GM10266 (cell line): ENCODE data around the gene CALN1.

ENCODE experiments used
- DNase-seq: peaks from one replicate; pipeline ENCODE4 v3.0.0; 2012; ENCODE audit errors: extremely low spot score
- TF ChIP-seq, protein P1 (sequence below): IDR thresholded peaks from 2 replicates; pipeline ENCODE4 v1.5.1; 2012; ENCODE audit warnings: mild to moderate bottlenecking, low read depth; ENCODE audit not compliant: control insufficient read depth, insufficient read depth; ENCODE audit errors: missing control alignments

CALN1 gene

DNA sequence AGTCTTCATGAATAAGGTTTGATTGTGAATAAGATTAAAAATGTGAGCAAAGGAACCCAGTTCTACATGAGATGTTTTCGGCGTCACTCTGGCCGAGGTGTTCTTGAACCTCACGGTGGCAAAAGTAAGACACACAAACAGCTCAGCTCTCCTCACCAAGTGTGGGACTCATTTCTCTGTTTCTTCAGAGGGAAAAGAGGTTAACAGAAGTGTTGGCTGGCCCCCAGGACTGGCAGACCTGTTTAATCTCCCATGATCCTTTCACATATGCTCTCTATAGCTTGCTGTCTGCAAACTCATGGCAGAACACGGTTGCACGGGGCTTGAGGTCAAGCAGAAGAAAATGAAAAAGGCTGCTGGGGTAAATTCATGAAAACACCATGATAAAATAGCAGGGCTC is 394.4 kb downstream of the CALN1 start:
- TF ChIP-seq, protein P1, sequence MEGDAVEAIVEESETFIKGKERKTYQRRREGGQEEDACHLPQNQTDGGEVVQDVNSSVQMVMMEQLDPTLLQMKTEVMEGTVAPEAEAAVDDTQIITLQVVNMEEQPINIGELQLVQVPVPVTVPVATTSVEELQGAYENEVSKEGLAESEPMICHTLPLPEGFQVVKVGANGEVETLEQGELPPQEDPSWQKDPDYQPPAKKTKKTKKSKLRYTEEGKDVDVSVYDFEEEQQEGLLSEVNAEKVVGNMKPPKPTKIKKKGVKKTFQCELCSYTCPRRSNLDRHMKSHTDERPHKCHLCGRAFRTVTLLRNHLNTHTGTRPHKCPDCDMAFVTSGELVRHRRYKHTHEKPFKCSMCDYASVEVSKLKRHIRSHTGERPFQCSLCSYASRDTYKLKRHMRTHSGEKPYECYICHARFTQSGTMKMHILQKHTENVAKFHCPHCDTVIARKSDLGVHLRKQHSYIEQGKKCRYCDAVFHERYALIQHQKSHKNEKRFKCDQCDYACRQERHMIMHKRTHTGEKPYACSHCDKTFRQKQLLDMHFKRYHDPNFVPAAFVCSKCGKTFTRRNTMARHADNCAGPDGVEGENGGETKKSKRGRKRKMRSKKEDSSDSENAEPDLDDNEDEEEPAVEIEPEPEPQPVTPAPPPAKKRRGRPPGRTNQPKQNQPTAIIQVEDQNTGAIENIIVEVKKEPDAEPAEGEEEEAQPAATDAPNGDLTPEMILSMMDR: no peak

DNA sequence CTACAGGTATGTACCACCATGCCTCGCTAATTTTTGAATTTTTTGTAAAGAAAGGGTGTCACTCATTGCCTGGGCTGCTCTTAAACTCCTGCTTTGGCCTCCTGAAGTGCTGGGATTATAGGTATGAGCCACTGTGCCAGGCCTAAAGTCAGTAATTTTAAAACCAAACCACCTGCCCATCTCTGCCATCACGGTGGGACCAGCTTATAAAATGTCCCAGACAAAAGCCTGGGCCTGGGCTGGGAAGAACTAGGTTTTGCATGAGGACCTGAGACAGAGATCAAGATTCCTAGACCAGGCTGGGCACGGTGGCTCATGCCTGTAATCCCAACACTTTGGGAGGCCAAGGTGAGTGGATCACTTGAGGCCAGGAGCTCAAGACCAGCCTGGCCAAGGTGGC is 395.6 kb downstream of the CALN1 start:
- DNase-seq: no peak
- TF ChIP-seq, protein P1: no peak

More for the DNA sequence above, 394.4 kb downstream of the CALN1 start:
- DNase-seq: no peak

DNA sequence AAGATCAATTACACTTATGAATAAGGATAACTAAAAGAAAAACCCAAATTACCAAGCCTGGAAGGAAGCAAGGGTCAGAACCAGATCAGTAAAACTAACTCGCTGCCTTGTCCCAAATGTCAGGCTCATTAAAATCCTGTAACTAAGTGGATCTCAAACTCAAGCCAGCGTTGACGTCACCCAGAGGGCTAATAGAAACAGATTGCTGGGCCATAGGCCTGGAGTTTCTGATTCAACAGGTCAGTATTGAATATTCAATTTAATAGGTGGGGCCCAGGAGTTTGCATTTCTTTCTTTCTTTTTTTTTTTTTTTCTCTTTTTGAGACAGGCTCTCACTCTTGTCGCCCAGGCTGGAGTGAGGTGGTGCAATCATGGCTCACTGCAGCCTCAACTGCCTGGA is 397.0 kb downstream of the CALN1 start:
- DNase-seq: no peak
- TF ChIP-seq, protein P1: no peak

DNA sequence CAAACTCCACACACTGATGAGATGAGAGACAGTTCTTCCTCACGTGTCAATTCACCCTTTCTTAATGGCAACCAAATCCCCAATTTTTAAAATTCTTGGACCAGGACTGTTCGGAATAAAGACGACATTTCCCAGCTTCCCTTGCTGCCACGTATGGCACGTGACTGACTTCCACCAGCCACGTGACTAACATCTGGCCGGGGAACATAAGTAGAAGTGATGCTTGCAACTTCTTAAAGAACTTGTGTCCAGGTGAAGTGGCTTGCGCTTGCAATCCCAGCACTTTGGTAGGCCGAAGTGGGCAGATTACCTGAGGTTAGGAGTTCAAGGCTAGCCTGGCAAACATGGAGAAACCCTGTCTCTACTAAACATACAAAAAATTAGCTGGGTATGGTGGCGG is 405.1 kb downstream of the CALN1 start:
- no peak for DNase-seq

DNA sequence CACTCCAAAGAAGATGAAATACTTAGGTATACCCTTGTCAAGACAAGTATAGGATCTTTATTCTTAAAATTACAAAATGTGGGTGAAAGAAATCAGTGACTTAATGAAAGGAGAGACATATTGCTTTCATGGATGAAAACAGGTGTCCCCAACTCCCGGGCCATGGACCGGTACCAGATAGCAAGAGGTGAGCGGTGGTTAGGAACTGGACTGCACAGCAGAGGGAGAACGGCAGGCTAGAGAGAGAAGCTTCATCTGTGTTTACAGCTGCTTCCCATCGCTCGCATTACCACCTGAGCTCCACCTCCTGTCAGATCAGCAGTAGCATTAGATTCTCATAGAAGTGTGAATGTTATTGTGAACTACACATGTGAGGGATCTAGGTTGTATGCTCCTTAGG is 408.9 kb downstream of the CALN1 start:
- TF ChIP-seq, protein P1: no peak
- DNase-seq: no peak

More for the DNA sequence above, 405.1 kb downstream of the CALN1 start:
- TF ChIP-seq, protein P1: no peak

DNA sequence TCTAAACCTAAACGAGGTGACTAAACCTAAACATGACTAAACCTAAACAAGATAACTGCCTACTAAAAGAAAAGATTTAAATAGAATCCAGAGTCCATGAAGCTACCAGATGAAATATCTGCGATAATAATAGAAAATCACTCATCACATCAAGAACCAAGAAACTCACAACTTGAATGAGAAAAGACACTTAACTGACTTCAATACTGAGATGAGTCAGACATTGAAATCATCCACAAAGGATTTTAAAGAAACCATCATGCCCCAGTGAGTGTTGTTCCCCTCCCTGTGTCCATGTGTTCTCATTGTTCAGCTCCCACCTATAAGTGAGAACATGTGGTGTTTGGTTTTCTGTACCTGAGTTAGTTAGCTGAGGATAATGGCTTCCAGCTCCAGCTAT is 416.0 kb downstream of the CALN1 start:
- no peak for DNase-seq
- TF ChIP-seq, protein P1: no peak

- DNase-seq: no peak
- TF ChIP-seq, protein P1: no peak
These were observed 417.0 kb downstream of the CALN1 start for GRCh38 chr7:71995111-71995510.
